GM21381 (cell line): ENCODE data around the gene PYCARD.

ENCODE experiments used
- ATAC-seq: cut with Tn5 transposase; IDR thresholded peaks from one replicate; pipeline ENCODE4 v1.9.1; 2021; ENCODE audit warnings: mild to moderate bottlenecking, moderate library complexity; ENCODE audit not compliant: unreplicated experiment

Gene PYCARD

GRCh38 chr16:31167315-31167714, 35.2 kb downstream of the PYCARD start:
- no peak for ATAC-seq

GRCh38 chr16:31157136-31157535, 45.4 kb downstream of the PYCARD start:
- no peak for ATAC-seq
